ENCODE data around the gene MICU1. TPM values are rescaled to one million over a fixed set of nuclear protein-coding genes. Genes with fewer than 3 reads are reported as not detected.
"Not testable (repeated sequence)": the region's sequence is repeated elsewhere in the genome, so short reads cannot be mapped to it uniquely, and the experiment has no call there.

MICU1 gene
- total RNA-seq, 1 experiment from 2014 or later = 40.3 TPM

GRCh38 chr10:72407927-72408600 lies 217.8 kb downstream of the MICU1 start:
- H3K9me2 ChIP-seq (replicated peaks; ENCODE audit: insufficient read depth, low read length) = no peaks in the 10 kb centered on the region
- H3K9ac ChIP-seq (ENCODE audit: low read length) = peak overlapping the region; percentile 7
- H4K20me1 ChIP-seq (ENCODE audit: insufficient read depth, low read depth, low read length) = no peaks in the 10 kb centered on the region
- H3K27me3 ChIP-seq (ENCODE audit: low read length) = no peaks in the 10 kb centered on the region
- H3K79me2 ChIP-seq (ENCODE audit: low read length) = no peaks in the 10 kb centered on the region
- H3K27ac ChIP-seq (ENCODE audit: low read length) = peak overlapping the region; percentile 63
- no peak overlapping the region; the same call in 1 of the 2 replicates for H2AFZ ChIP-seq (ENCODE audit: low read length)
- no peaks in the 10 kb centered on the region for H3K9me3 ChIP-seq (ENCODE audit: low read length)
- DNase-seq = peak; percentile 44
- H3K36me3 ChIP-seq (ENCODE audit: insufficient read depth, low read length) = no peaks in the 10 kb centered on the region
- peaks cover 20% of the 10 kb centered on the region for H3K4me1 ChIP-seq (ENCODE audit: low read length)
- H3K4me3 ChIP-seq (ENCODE audit: low read length) = peak overlapping the region; percentile 9; the same call in 1 of the 2 replicates
- peak overlapping the region; percentile 60 for H3K4me2 ChIP-seq (ENCODE audit: low read depth, low read length, poor library complexity, severe bottlenecking)

GRCh38 chr10:72407471-72407870 lies 218.4 kb downstream of the MICU1 start:
- Histone ChIP-seq H2AFZ (ENCODE audit: low read length) (no peak overlapping the region; the same call in 1 of the 2 replicates), H4K20me1 (ENCODE audit: insufficient read depth, low read depth, low read length) (no peaks in the 10 kb centered on the region), H3K27ac (ENCODE audit: low read length) (peak overlapping the region; percentile 63), H3K4me2 (ENCODE audit: low read depth, low read length, poor library complexity, severe bottlenecking) (peak overlapping the region; percentile 60), H3K9ac (ENCODE audit: low read length) (peak overlapping the region; percentile 7), H3K9me3 (ENCODE audit: low read length) (no peaks in the 10 kb centered on the region), H3K36me3 (ENCODE audit: insufficient read depth, low read length) (no peaks in the 10 kb centered on the region), H3K4me1 (ENCODE audit: low read length) (peaks cover 20% of the 10 kb centered on the region), H3K27me3 (ENCODE audit: low read length) (no peaks in the 10 kb centered on the region), H3K9me2 (replicated peaks; ENCODE audit: insufficient read depth, low read length) (no peaks in the 10 kb centered on the region), H3K4me3 (ENCODE audit: low read length) (peak overlapping the region; percentile 9; the same call in 1 of the 2 replicates), H3K79me2 (ENCODE audit: low read length) (no peaks in the 10 kb centered on the region)
- DNase-seq = peak; percentile 51

GRCh38 chr10:72395581-72395980 lies 230.3 kb downstream of the MICU1 start:
- H4K20me1 ChIP-seq (ENCODE audit: insufficient read depth, low read depth, low read length) = not testable (repeated sequence)

GRCh38 chr10:72392571-72392970 lies 233.3 kb downstream of the MICU1 start:
- no peak overlapping the region for H3K4me3 ChIP-seq (ENCODE audit: low read length)
- no peak overlapping the region for H3K27ac ChIP-seq (ENCODE audit: low read length)
- H4K20me1 ChIP-seq (ENCODE audit: insufficient read depth, low read depth, low read length) = no peaks in the 10 kb centered on the region
- no peak for DNase-seq
- no peaks in the 10 kb centered on the region for H3K4me1 ChIP-seq (ENCODE audit: low read length)
- H3K9ac ChIP-seq (ENCODE audit: low read length) = no peak overlapping the region
- H2AFZ ChIP-seq (ENCODE audit: low read length) = no peak overlapping the region
- H3K9me3 ChIP-seq (ENCODE audit: low read length) = no peaks in the 10 kb centered on the region
- no peaks in the 10 kb centered on the region for H3K9me2 ChIP-seq (replicated peaks; ENCODE audit: insufficient read depth, low read length)
- no peaks in the 10 kb centered on the region for H3K36me3 ChIP-seq (ENCODE audit: insufficient read depth, low read length)
- H3K79me2 ChIP-seq (ENCODE audit: low read length) = no peaks in the 10 kb centered on the region
- H3K27me3 ChIP-seq (ENCODE audit: low read length) = no peaks in the 10 kb centered on the region
- no peak overlapping the region for H3K4me2 ChIP-seq (ENCODE audit: low read depth, low read length, poor library complexity, severe bottlenecking)

More at GRCh38 chr10:72395581-72395980, 230.3 kb downstream of the MICU1 start:
- H3K4me3 ChIP-seq (ENCODE audit: low read length); H3K9me2 ChIP-seq (replicated peaks; ENCODE audit: insufficient read depth, low read length); H3K27me3 ChIP-seq (ENCODE audit: low read length); H3K4me1 ChIP-seq (ENCODE audit: low read length); DNase-seq; H3K36me3 ChIP-seq (ENCODE audit: insufficient read depth, low read length); H3K9me3 ChIP-seq (ENCODE audit: low read length); H3K27ac ChIP-seq (ENCODE audit: low read length); H3K9ac ChIP-seq (ENCODE audit: low read length); H3K79me2 ChIP-seq (ENCODE audit: low read length); H2AFZ ChIP-seq (ENCODE audit: low read length); H3K4me2 ChIP-seq (ENCODE audit: low read depth, low read length, poor library complexity, severe bottlenecking): not testable (repeated sequence)

GRCh38 chr10:72390764-72391163 lies 235.1 kb downstream of the MICU1 start:
- Histone ChIP-seq H3K4me3 (ENCODE audit: low read length) (no peak overlapping the region), H3K27me3 (ENCODE audit: low read length) (no peaks in the 10 kb centered on the region), H3K4me2 (ENCODE audit: low read depth, low read length, poor library complexity, severe bottlenecking) (no peak overlapping the region), H3K36me3 (ENCODE audit: insufficient read depth, low read length) (no peaks in the 10 kb centered on the region), H3K9ac (ENCODE audit: low read length) (no peak overlapping the region), H3K9me2 (replicated peaks; ENCODE audit: insufficient read depth, low read length) (no peaks in the 10 kb centered on the region), H2AFZ (ENCODE audit: low read length) (no peak overlapping the region), H3K27ac (ENCODE audit: low read length) (no peak overlapping the region), H3K79me2 (ENCODE audit: low read length) (no peaks in the 10 kb centered on the region), H4K20me1 (ENCODE audit: insufficient read depth, low read depth, low read length) (no peaks in the 10 kb centered on the region), H3K4me1 (ENCODE audit: low read length) (no peaks in the 10 kb centered on the region), H3K9me3 (ENCODE audit: low read length) (no peaks in the 10 kb centered on the region)
- no peak for DNase-seq

GRCh38 chr10:72389716-72390115 lies 236.2 kb downstream of the MICU1 start:
- no peaks in the 10 kb centered on the region for H3K4me1 ChIP-seq (ENCODE audit: low read length)
- H3K36me3 ChIP-seq (ENCODE audit: insufficient read depth, low read length) = no peaks in the 10 kb centered on the region
- no peaks in the 10 kb centered on the region for H3K9me3 ChIP-seq (ENCODE audit: low read length)
- H3K27ac ChIP-seq (ENCODE audit: low read length) = no peak overlapping the region
- DNase-seq = no peak
- H3K9me2 ChIP-seq (replicated peaks; ENCODE audit: insufficient read depth, low read length) = no peaks in the 10 kb centered on the region
- H3K9ac ChIP-seq (ENCODE audit: low read length) = no peak overlapping the region
- H3K4me3 ChIP-seq (ENCODE audit: low read length) = no peak overlapping the region
- H3K27me3 ChIP-seq (ENCODE audit: low read length) = no peaks in the 10 kb centered on the region
- no peak overlapping the region for H3K4me2 ChIP-seq (ENCODE audit: low read depth, low read length, poor library complexity, severe bottlenecking)
- no peak overlapping the region for H2AFZ ChIP-seq (ENCODE audit: low read length)
- H4K20me1 ChIP-seq (ENCODE audit: insufficient read depth, low read depth, low read length) = no peaks in the 10 kb centered on the region
- no peaks in the 10 kb centered on the region for H3K79me2 ChIP-seq (ENCODE audit: low read length)

GRCh38 chr10:72389014-72389413 lies 236.9 kb downstream of the MICU1 start:
- no peak overlapping the region for H2AFZ ChIP-seq (ENCODE audit: low read length)
- no peaks in the 10 kb centered on the region for H3K36me3 ChIP-seq (ENCODE audit: insufficient read depth, low read length)
- H3K9me3 ChIP-seq (ENCODE audit: low read length) = no peaks in the 10 kb centered on the region
- no peaks in the 10 kb centered on the region for H3K9me2 ChIP-seq (replicated peaks; ENCODE audit: insufficient read depth, low read length)
- H3K4me3 ChIP-seq (ENCODE audit: low read length) = no peak overlapping the region
- H3K27ac ChIP-seq (ENCODE audit: low read length) = no peak overlapping the region
- no peak overlapping the region for H3K4me2 ChIP-seq (ENCODE audit: low read depth, low read length, poor library complexity, severe bottlenecking)
- H3K27me3 ChIP-seq (ENCODE audit: low read length) = no peaks in the 10 kb centered on the region
- no peaks in the 10 kb centered on the region for H3K79me2 ChIP-seq (ENCODE audit: low read length)
- no peak overlapping the region for H3K9ac ChIP-seq (ENCODE audit: low read length)
- no peaks in the 10 kb centered on the region for H3K4me1 ChIP-seq (ENCODE audit: low read length)
- no peaks in the 10 kb centered on the region for H4K20me1 ChIP-seq (ENCODE audit: insufficient read depth, low read depth, low read length)
- DNase-seq = no peak

- Histone ChIP-seq H3K9me2 (replicated peaks; ENCODE audit: insufficient read depth, low read length) (no peaks in the 10 kb centered on the region), H3K4me1 (ENCODE audit: low read length) (no peaks in the 10 kb centered on the region), H3K4me2 (ENCODE audit: low read depth, low read length, poor library complexity, severe bottlenecking) (no peak overlapping the region), H4K20me1 (ENCODE audit: insufficient read depth, low read depth, low read length) (no peaks in the 10 kb centered on the region), H3K27ac (ENCODE audit: low read length) (no peak overlapping the region), H2AFZ (ENCODE audit: low read length) (no peak overlapping the region), H3K9me3 (ENCODE audit: low read length) (no peaks in the 10 kb centered on the region), H3K36me3 (ENCODE audit: insufficient read depth, low read length) (no peaks in the 10 kb centered on the region), H3K79me2 (ENCODE audit: low read length) (no peaks in the 10 kb centered on the region), H3K4me3 (ENCODE audit: low read length) (no peak overlapping the region), H3K9ac (ENCODE audit: low read length) (no peak overlapping the region), H3K27me3 (ENCODE audit: low read length) (no peaks in the 10 kb centered on the region)
- no peak for DNase-seq
These were observed 237.8 kb downstream of the MICU1 start for GRCh38 chr10:72388062-72388461.

Data from Karpas-422 (cell line).